HepG2 (cell line): ENCODE measurements around the gene PDHX. TPM values are rescaled to one million over a fixed set of nuclear protein-coding genes. Genes with fewer than 3 reads are reported as not detected.

Experiments
- ATAC-seq: fragments of 200-7000 bp; cut with Tn5 transposase; 3 replicates; pipeline ENCODE4 v1.9.1; 2020; ENCODE audit warnings: mild to moderate bottlenecking, moderate library complexity
- BruUV-seq: library from RNA; stranded (reverse); fragments of 400-500 nt; replicated peaks from 2 replicates; lab custom pipeline; 2021; lab: Mats Ljungman, UMichigan
- CTCF ChIA-PET: fragments of 300-600 bp; formaldehyde crosslinking; extraction: SDS; loops from one replicate; lab custom pipeline; 2021; ENCODE audit warnings: low total read pairs, inconsistent platforms, low intra/inter-chr PET ratio; lab: Yijun Ruan, JAX
- POLR2A ChIA-PET: fragments of 350-600 bp; sonication (Branson Sonifier 250); formaldehyde crosslinking; loops from one replicate; lab custom pipeline; 2020; ENCODE audit warnings: antibody characterized with exemption, inconsistent platforms; lab: Yijun Ruan, JAX
- DNase-seq: peaks from one replicate; pipeline ENCODE4 v3.0.0-alpha.2; 2015; ENCODE audit warnings: low spot score
- FAIRE-seq: peaks from 3 replicates; lab custom pipeline; 2011; peaks lifted over from hg19 to GRCh38; lab: Jason Lieb, UNC
- H2AFZ ChIP-seq: one replicate; pipeline ENCODE4 v1.6.1; 2011; ENCODE audit warnings: low read length, inconsistent platforms
- H3K27ac ChIP-seq: fragments of 300-600 bp; 3 replicates; pipeline ENCODE4 v1.8.0; 2011; ENCODE audit warnings: mixed run types, mild to moderate bottlenecking, mixed read lengths, low read length, inconsistent platforms; ENCODE audit not compliant: insufficient read depth; ENCODE audit errors: extremely low read length
- H3K27me3 ChIP-seq, 2 experiments: fragments of 200-600 bp in 1 of 2; 2 replicates in 1 of 2; 3 replicates in 1 of 2; pipeline versions ENCODE4 v1.6.0 to v1.8.0; 2011; ENCODE audit warnings: low read length in 2 of 2, mild to moderate bottlenecking in 2 of 2, moderate library complexity in 2 of 2, inconsistent platforms in 1 of 2; ENCODE audit not compliant: insufficient read depth in 2 of 2, control insufficient read depth in 1 of 2
- H3K36me3 ChIP-seq, 2 experiments: fragments of 200-600 bp in 1 of 2; replicated peaks in 1 of 2; 2 replicates in 1 of 2; 3 replicates in 1 of 2; pipeline versions ENCODE4 v1.5.1 to v1.8.0; 2011; ENCODE audit warnings: low read length in 2 of 2, inconsistent platforms in 1 of 2; ENCODE audit not compliant: insufficient read depth in 2 of 2, control insufficient read depth in 1 of 2
- H3K4me1 ChIP-seq: 2 replicates; pipeline ENCODE4 v1.5.1; 2012; ENCODE audit warnings: low read length, inconsistent platforms; ENCODE audit not compliant: insufficient read depth
- H3K4me2 ChIP-seq: 2 replicates; pipeline ENCODE4 v1.6.0; 2011; ENCODE audit warnings: low read depth, low read length, inconsistent platforms
- H3K4me3 ChIP-seq, 3 experiments: fragments of 200-600 bp in 1 of 3; sonication (generic), shearing (Covaris generic) in 1 of 3; replicated peaks in 1 of 3; 2 replicates each; pipeline ENCODE4 v1.5.1; 2011 to 2016; ENCODE audit warnings: low read length in 3 of 3, inconsistent platforms in 2 of 3, low read depth in 2 of 3, mild to moderate bottlenecking in 2 of 3, control low read depth in 1 of 3, mixed read lengths in 1 of 3; ENCODE audit not compliant: insufficient read depth in 1 of 3
- H3K79me2 ChIP-seq: one replicate; pipeline ENCODE4 v1.6.1; 2011; ENCODE audit warnings: low read length, inconsistent platforms; ENCODE audit not compliant: insufficient read depth
- H3K9ac ChIP-seq: 2 replicates; pipeline ENCODE4 v1.6.0; 2011; ENCODE audit warnings: mild to moderate bottlenecking, low read depth, low read length, inconsistent platforms; ENCODE audit not compliant: insufficient read depth
- H3K9me3 ChIP-seq: 2 replicates; pipeline ENCODE4 v1.5.1; 2012; ENCODE audit warnings: mild to moderate bottlenecking, low read length
- H4K20me1 ChIP-seq: 2 replicates; pipeline ENCODE4 v1.6.0; 2011; ENCODE audit warnings: inconsistent platforms, mild to moderate bottlenecking, low read length, moderate library complexity; ENCODE audit not compliant: insufficient read depth
- HNF1B ChIP-seq: sonication (generic); formaldehyde crosslinking; IDR thresholded peaks from 2 replicates; pipeline ENCODE4 v1.5.1; 2020; ENCODE audit warnings: mild to moderate bottlenecking, moderate library complexity, missing genetic modification reagents
- KLF15 ChIP-seq: sonication (generic); formaldehyde crosslinking; IDR thresholded peaks from 2 replicates; pipeline ENCODE4 v1.8.1; 2023; ENCODE audit warnings: borderline replicate concordance, mild to moderate bottlenecking, inconsistent platforms, missing genetic modification reagents, mixed read lengths
- NFATC3 ChIP-seq: sonication (generic); formaldehyde crosslinking; IDR thresholded peaks from 2 replicates; pipeline ENCODE4 v1.5.1; 2020; ENCODE audit warnings: mild to moderate bottlenecking, missing genetic modification reagents
- RFXANK ChIP-seq: IDR thresholded peaks from 2 replicates; pipeline ENCODE4 v1.6.1; 2016
- RORA ChIP-seq: sonication (generic); formaldehyde crosslinking; IDR thresholded peaks from 2 replicates; pipeline ENCODE4 v1.5.0; 2020; ENCODE audit warnings: mild to moderate bottlenecking, missing genetic modification reagents, moderate library complexity
- SNAPC4 ChIP-seq: sonication (generic); formaldehyde crosslinking; IDR thresholded peaks from 2 replicates; pipeline ENCODE4 v1.4.0; 2020; ENCODE audit warnings: mild to moderate bottlenecking, missing genetic modification reagents
- ZFP62 ChIP-seq: sonication (generic); formaldehyde crosslinking; IDR thresholded peaks from 2 replicates; pipeline ENCODE4 v1.4.0; 2020; ENCODE audit warnings: missing genetic modification reagents
- ZNF598 ChIP-seq: sonication (generic); formaldehyde crosslinking; IDR thresholded peaks from 2 replicates; pipeline ENCODE4 v1.5.1; 2020; ENCODE audit warnings: mild to moderate bottlenecking, missing genetic modification reagents, borderline replicate concordance
- in situ Hi-C: cut with HindIII; loops from 2 replicates; pipeline ENCODE4 v1.10.0; 2017; ENCODE audit warnings: low pct_unique_long_range_greater_than_20kb; ENCODE audit not compliant: extremely low pct_ligation_motif_present
- intact Hi-C: fragments of 100-400 bp; cut with micrococcal nuclease; formaldehyde crosslinking; loops from one replicate; pipeline ENCODE4 v1.10.0; 2022; ENCODE audit not compliant: unreplicated experiment
- polyA plus RNA-seq, 8 experiments: library from polyadenylated mRNA; depleted of rRNA in 3 of 8; stranded (reverse) in 7 of 8; unstranded in 1 of 8; fragments of >200 nt; fragmentation: Illumina TruSeq in 4 of 8; extraction: Trizol in 4 of 8; gene quantifications; 2 replicates each; pipeline versions ENCODE4 v1.2.1 to v1.2.3, GENCODE V29; 2011 to 2016; ENCODE audit warnings: low read depth in 4 of 8, missing spikeins in 1 of 8, mixed read lengths in 1 of 8; ENCODE audit not compliant: insufficient read depth in 1 of 8
- total RNA-seq, 5 experiments: library from RNA; depleted of rRNA; stranded (reverse); fragments of >200 nt; fragmentation: Illumina TruSeq; extraction: Trizol; gene quantifications; 2 replicates each; pipeline ENCODE4 v1.2.3, GENCODE V29; 2016; ENCODE audit warnings: low read depth in 1 of 5
- TF ChIP-seq, protein P1 (sequence below): sonication (generic); formaldehyde crosslinking; IDR thresholded peaks from 2 replicates; pipeline ENCODE4 v1.8.0; 2022; ENCODE audit warnings: mild to moderate bottlenecking, missing genetic modification reagents
- TF ChIP-seq, protein P2 (sequence below): sonication (generic); formaldehyde crosslinking; IDR thresholded peaks from 2 replicates; pipeline ENCODE4 v1.5.0; 2020; ENCODE audit warnings: mild to moderate bottlenecking, missing genetic modification reagents, borderline replicate concordance

PDHX gene
- total and polyA plus RNA-seq, 2 of the 13 experiments (the other 11 are each of a cell fraction or from before 2014, with no cell fraction given), result 41.0 to 73.8 TPM

DNA sequence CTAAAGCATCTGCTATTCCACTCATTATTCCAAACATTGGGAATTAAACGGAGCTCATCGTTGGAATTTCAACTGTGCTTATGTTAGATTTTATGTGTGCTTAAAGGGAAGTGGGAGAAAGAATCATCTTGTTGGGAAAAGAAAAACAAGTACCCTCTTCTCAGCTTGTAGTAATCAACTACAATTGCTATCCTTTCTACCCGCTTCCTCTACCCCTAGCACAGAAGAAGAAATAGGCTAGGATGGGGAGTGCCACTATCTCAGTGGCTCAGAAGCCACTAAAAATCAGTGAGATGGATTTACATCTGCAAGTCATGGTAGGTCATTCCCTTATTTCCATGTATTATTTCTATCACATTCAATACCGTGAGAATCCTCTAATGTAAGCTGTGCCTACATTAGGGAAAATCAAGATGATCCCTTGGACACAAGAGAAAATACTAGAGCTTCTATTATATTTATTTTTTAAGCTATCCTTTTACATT is 124.7 kb downstream of the PDHX start (continued):
- no peak for TF ChIP-seq ZNF598
- TF ChIP-seq SNAPC4, result no peak

DNA sequence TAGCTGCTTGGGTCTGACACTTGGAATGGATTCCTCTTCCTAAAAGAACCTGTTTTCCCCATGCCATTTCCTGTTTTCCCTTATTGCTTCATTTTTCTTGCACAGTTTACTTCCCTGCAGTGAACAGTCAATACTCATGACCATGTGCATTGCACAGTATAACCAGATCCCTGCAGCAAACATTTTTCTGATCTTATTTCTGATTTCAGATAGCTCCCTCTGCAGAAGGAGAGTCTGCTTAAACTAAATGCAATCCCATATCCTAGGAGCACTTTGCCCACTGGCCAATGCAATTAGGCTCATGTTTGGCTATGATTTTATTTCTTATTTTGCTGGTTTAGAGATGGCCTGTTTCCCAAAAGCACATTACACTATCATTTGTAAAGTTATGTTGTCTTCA is 125.8 kb downstream of the PDHX start:
- Histone ChIP-seq H2AFZ (no peak overlapping the region), H3K4me3 (no peak overlapping the region), H3K79me2 (no peaks in the 10 kb centered on the region), H3K4me1 (peaks cover 18% of the 10 kb centered on the region), H3K27me3 (peaks cover 0 to 3% of the 10 kb centered on the region in 2 experiments; a peak in 2 of 5 replicates), H3K27ac (no peak overlapping the region), H3K4me2 (no peak overlapping the region), H3K36me3 (no peaks in the 10 kb centered on the region), H3K9ac (no peak overlapping the region), H4K20me1 (no peaks in the 10 kb centered on the region), H3K9me3 (no peaks in the 10 kb centered on the region)
- DNase-seq (no peak), ATAC-seq (no peak), FAIRE-seq (no peak)
- ChIA-PET POLR2A (no interaction called here), CTCF (no interaction called here)
- intact Hi-C loops (no loop called here), in situ Hi-C loops (no loop called here)
- BruUV-seq, result no TSS peak
- TF ChIP-seq ZFP62, result no peak
- TF ChIP-seq, protein P1, sequence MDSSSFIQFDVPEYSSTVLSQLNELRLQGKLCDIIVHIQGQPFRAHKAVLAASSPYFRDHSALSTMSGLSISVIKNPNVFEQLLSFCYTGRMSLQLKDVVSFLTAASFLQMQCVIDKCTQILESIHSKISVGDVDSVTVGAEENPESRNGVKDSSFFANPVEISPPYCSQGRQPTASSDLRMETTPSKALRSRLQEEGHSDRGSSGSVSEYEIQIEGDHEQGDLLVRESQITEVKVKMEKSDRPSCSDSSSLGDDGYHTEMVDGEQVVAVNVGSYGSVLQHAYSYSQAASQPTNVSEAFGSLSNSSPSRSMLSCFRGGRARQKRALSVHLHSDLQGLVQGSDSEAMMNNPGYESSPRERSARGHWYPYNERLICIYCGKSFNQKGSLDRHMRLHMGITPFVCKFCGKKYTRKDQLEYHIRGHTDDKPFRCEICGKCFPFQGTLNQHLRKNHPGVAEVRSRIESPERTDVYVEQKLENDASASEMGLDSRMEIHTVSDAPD (CRISPR knock-in tag), result no peak
- no peak for TF ChIP-seq KLF15
- TF ChIP-seq RORA (CRISPR knock-in tag), result no peak
- no peak for TF ChIP-seq NFATC3
- TF ChIP-seq, protein P2, sequence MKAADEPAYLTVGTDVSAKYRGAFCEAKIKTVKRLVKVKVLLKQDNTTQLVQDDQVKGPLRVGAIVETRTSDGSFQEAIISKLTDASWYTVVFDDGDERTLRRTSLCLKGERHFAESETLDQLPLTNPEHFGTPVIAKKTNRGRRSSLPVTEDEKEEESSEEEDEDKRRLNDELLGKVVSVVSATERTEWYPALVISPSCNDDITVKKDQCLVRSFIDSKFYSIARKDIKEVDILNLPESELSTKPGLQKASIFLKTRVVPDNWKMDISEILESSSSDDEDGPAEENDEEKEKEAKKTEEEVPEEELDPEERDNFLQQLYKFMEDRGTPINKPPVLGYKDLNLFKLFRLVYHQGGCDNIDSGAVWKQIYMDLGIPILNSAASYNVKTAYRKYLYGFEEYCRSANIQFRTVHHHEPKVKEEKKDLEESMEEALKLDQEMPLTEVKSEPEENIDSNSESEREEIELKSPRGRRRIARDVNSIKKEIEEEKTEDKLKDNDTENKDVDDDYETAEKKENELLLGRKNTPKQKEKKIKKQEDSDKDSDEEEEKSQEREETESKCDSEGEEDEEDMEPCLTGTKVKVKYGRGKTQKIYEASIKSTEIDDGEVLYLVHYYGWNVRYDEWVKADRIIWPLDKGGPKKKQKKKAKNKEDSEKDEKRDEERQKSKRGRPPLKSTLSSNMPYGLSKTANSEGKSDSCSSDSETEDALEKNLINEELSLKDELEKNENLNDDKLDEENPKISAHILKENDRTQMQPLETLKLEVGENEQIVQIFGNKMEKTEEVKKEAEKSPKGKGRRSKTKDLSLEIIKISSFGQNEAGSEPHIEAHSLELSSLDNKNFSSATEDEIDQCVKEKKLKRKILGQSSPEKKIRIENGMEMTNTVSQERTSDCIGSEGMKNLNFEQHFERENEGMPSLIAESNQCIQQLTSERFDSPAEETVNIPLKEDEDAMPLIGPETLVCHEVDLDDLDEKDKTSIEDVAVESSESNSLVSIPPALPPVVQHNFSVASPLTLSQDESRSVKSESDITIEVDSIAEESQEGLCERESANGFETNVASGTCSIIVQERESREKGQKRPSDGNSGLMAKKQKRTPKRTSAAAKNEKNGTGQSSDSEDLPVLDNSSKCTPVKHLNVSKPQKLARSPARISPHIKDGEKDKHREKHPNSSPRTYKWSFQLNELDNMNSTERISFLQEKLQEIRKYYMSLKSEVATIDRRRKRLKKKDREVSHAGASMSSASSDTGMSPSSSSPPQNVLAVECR (CRISPR knock-in tag), result no peak
- no peak for TF ChIP-seq HNF1B (CRISPR knock-in tag)
- TF ChIP-seq RFXANK (CRISPR knock-in tag), result no peak
